ENCODE results near the gene FAM199X. TPM values are rescaled to one million over a fixed set of nuclear protein-coding genes. Genes with fewer than 3 reads are reported as not detected.

Gene FAM199X
- total RNA-seq, 2 donors from 2014 or later, result 18.5 to 22.0 TPM

- no peak overlapping the region for H3K4me3 Mint-ChIP-seq
- no peaks in the 10 kb centered on the region for H3K27me3 ChIP-seq (ENCODE audit: control insufficient read depth, insufficient read depth, low read length, poor library complexity, severe bottlenecking)
Observed at GRCh38 chrX:104183685-104184084, 17.4 kb downstream of the FAM199X start.

GRCh38 chrX:104187931-104188330, 21.7 kb downstream of the FAM199X start:
- H3K36me3 Mint-ChIP-seq (ENCODE audit: low read depth), result peaks cover 19% of the 10 kb centered on the region
- no peak overlapping the region for H3K4me3 Mint-ChIP-seq
- H3K27ac Mint-ChIP-seq, result no peak overlapping the region
- H3K27me3 Mint-ChIP-seq (ENCODE audit: insufficient read depth), result no peaks in the 10 kb centered on the region
- H3K27ac ChIP-seq (ENCODE audit: low read depth, low read length), result no peak overlapping the region
- no peaks in the 10 kb centered on the region for H3K4me1 ChIP-seq (ENCODE audit: control insufficient read depth, insufficient read depth, low read length)
- TF ChIP-seq CTCF (conservative IDR thresholded peaks at IDR 0.05), result no peak
- no peak overlapping the region for H3K4me3 ChIP-seq (ENCODE audit: low read length)
- H3K36me3 ChIP-seq (ENCODE audit: control insufficient read depth, insufficient read depth, low read length), result peaks cover 51% of the 10 kb centered on the region
- peaks cover 21% of the 10 kb centered on the region for H3K9me3 Mint-ChIP-seq
- WGBS, 2 experiments (ENCODE audit: insufficient coverage in 1 of 2, insufficient read length in 1 of 2), result 95 to 100% methylated on average over 2 to 8 of the region's 8 CpGs
- H3K9ac ChIP-seq (ENCODE audit: extremely low read depth, low read length, poor library complexity, severe bottlenecking), result no peak overlapping the region
- no peaks in the 10 kb centered on the region for H3K9me3 ChIP-seq (ENCODE audit: control insufficient read depth, low read length)
- no peaks in the 10 kb centered on the region for H3K27me3 ChIP-seq (ENCODE audit: control insufficient read depth, insufficient read depth, low read length, poor library complexity, severe bottlenecking)
- no peak for DNase-seq
- H3K4me1 Mint-ChIP-seq, result no peaks in the 10 kb centered on the region

More at GRCh38 chrX:104183685-104184084, 17.4 kb downstream of the FAM199X start:
- Histone ChIP-seq H3K9me3 (ENCODE audit: control insufficient read depth, low read length) (no peaks in the 10 kb centered on the region), H3K9ac (ENCODE audit: extremely low read depth, low read length, poor library complexity, severe bottlenecking) (no peak overlapping the region), H3K4me1 (ENCODE audit: control insufficient read depth, insufficient read depth, low read length) (no peaks in the 10 kb centered on the region), H3K27ac (ENCODE audit: low read depth, low read length) (no peak overlapping the region), H3K36me3 (ENCODE audit: control insufficient read depth, insufficient read depth, low read length) (peaks cover 21% of the 10 kb centered on the region), H3K4me3 (ENCODE audit: low read length) (no peak overlapping the region)
- H3K4me1 Mint-ChIP-seq, result no peaks in the 10 kb centered on the region
- H3K36me3 Mint-ChIP-seq (ENCODE audit: low read depth), result peaks cover 20% of the 10 kb centered on the region
- H3K27me3 Mint-ChIP-seq (ENCODE audit: insufficient read depth), result no peaks in the 10 kb centered on the region
- no peak for DNase-seq
- WGBS, 2 experiments (ENCODE audit: insufficient coverage in 1 of 2, insufficient read length in 1 of 2), result 100% methylated on average over 1 to 4 of the region's 4 CpGs
- TF ChIP-seq CTCF (conservative IDR thresholded peaks at IDR 0.05), result no peak
- no peak overlapping the region for H3K27ac Mint-ChIP-seq
- peaks cover 29% of the 10 kb centered on the region for H3K9me3 Mint-ChIP-seq

- Histone ChIP-seq H3K9me3 (ENCODE audit: control insufficient read depth, low read length) (no peaks in the 10 kb centered on the region), H3K27me3 (ENCODE audit: control insufficient read depth, insufficient read depth, low read length, poor library complexity, severe bottlenecking) (no peaks in the 10 kb centered on the region), H3K27ac (ENCODE audit: low read depth, low read length) (no peak overlapping the region), H3K36me3 (ENCODE audit: control insufficient read depth, insufficient read depth, low read length) (peaks cover 51% of the 10 kb centered on the region), H3K4me1 (ENCODE audit: control insufficient read depth, insufficient read depth, low read length) (no peaks in the 10 kb centered on the region), H3K9ac (ENCODE audit: extremely low read depth, low read length, poor library complexity, severe bottlenecking) (no peak overlapping the region), H3K4me3 (ENCODE audit: low read length) (no peak overlapping the region)
- H3K4me3 Mint-ChIP-seq, result no peak overlapping the region
- H3K4me1 Mint-ChIP-seq, result peaks cover 4% of the 10 kb centered on the region
- H3K36me3 Mint-ChIP-seq (ENCODE audit: low read depth), result peaks cover 19% of the 10 kb centered on the region
- H3K27me3 Mint-ChIP-seq (ENCODE audit: insufficient read depth), result no peaks in the 10 kb centered on the region
- no peak for DNase-seq
- 92% methylated on average over 4 of the region's 5 CpGs; no CpG with 5 or more reads in 1 of the 2 experiments for WGBS, 2 experiments (ENCODE audit: insufficient coverage in 1 of 2, insufficient read length in 1 of 2)
- no peak for TF ChIP-seq CTCF (conservative IDR thresholded peaks at IDR 0.05)
- no peak overlapping the region for H3K27ac Mint-ChIP-seq
- peaks cover 15% of the 10 kb centered on the region for H3K9me3 Mint-ChIP-seq
Observed at GRCh38 chrX:104189837-104190236, 23.6 kb downstream of the FAM199X start.
